Naive thymus-derived CD8-positive, alpha-beta T cell (primary cell): ENCODE results near the gene TRPV2. TPM values are rescaled to one million over a fixed set of nuclear protein-coding genes. Genes with fewer than 3 reads are reported as not detected.

ENCODE experiments used
- ATAC-seq, 2 donors: fragments of 150-1000 bp; cut with Tn5 transposase in 1 of 2; sonication (Bioruptor Pico), chemical (Tn5 transposase) in 1 of 2; 1 replicate in 1 of 2; 2 replicates in 1 of 2; pipeline ENCODE4 v1.10.0; 2021; ENCODE audit warnings: mild to moderate bottlenecking in 2 of 2, moderate library complexity in 2 of 2
- POLR2A ChIA-PET: fragments of 350-600 bp; sonication (Branson Sonifier 250); formaldehyde crosslinking; loops from one replicate; lab custom pipeline; 2021; ENCODE audit warnings: antibody characterized with exemption; lab: Charles Lee
- DNase-seq, 10 donors: peaks; one replicate each; pipeline versions ENCODE4 v3.0.0 to v3.0.0-alpha.2; 2020 to 2022
- H3K27ac Mint-ChIP-seq, 10 donors: one replicate each; pipeline ENCODE4 v1.8.0; 2020 to 2022; ENCODE audit warnings: mild to moderate bottlenecking in 10 of 10, mixed read lengths in 10 of 10, moderate library complexity in 4 of 10, inconsistent platforms in 1 of 10
- H3K27me3 Mint-ChIP-seq, 5 donors: one replicate each; pipeline ENCODE4 v1.8.0; 2021 to 2022; ENCODE audit warnings: mixed read lengths in 5 of 5
- H3K36me3 Mint-ChIP-seq, 3 donors: one replicate each; pipeline ENCODE4 v1.8.0; 2020 to 2022; ENCODE audit warnings: mixed read lengths in 3 of 3, mild to moderate bottlenecking in 2 of 3, inconsistent platforms in 1 of 3
- H3K4me1 Mint-ChIP-seq, 4 donors: one replicate each; pipeline ENCODE4 v1.8.0; 2021 to 2022; ENCODE audit warnings: mixed read lengths in 4 of 4
- H3K4me3 Mint-ChIP-seq, 10 donors: one replicate each; pipeline ENCODE4 v1.8.0; 2020 to 2022; ENCODE audit warnings: mild to moderate bottlenecking in 10 of 10, mixed read lengths in 10 of 10, moderate library complexity in 6 of 10, inconsistent platforms in 1 of 10
- H3K9me3 Mint-ChIP-seq, 9 donors: one replicate each; pipeline ENCODE4 v1.8.0; 2020 to 2022; ENCODE audit warnings: mixed read lengths in 9 of 9, mild to moderate bottlenecking in 3 of 9, inconsistent platforms in 1 of 9, moderate library complexity in 1 of 9
- polyA plus RNA-seq, 3 donors: library from polyadenylated mRNA; unstranded; fragments of 300-500 nt; fragmentation: Illumina TruSeq; gene quantifications; one replicate each; pipeline ENCODE4 v1.2.3, GENCODE V29; 2021
- total RNA-seq, 8 experiments: library from RNA in 2 of 8; stranded (reverse) in 2 of 8; gene quantifications; one replicate each; pipeline ENCODE4 v1.2.3 and lab custom pipeline; 2021 to 2026

The TRPV2 gene, protein sequence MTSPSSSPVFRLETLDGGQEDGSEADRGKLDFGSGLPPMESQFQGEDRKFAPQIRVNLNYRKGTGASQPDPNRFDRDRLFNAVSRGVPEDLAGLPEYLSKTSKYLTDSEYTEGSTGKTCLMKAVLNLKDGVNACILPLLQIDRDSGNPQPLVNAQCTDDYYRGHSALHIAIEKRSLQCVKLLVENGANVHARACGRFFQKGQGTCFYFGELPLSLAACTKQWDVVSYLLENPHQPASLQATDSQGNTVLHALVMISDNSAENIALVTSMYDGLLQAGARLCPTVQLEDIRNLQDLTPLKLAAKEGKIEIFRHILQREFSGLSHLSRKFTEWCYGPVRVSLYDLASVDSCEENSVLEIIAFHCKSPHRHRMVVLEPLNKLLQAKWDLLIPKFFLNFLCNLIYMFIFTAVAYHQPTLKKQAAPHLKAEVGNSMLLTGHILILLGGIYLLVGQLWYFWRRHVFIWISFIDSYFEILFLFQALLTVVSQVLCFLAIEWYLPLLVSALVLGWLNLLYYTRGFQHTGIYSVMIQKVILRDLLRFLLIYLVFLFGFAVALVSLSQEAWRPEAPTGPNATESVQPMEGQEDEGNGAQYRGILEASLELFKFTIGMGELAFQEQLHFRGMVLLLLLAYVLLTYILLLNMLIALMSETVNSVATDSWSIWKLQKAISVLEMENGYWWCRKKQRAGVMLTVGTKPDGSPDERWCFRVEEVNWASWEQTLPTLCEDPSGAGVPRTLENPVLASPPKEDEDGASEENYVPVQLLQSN
- total RNA-seq (10 to 100 TPM; 60.9 to 65.0 TPM), polyA plus RNA-seq (100 to 1,000 TPM in 1 of 3 donors, 10 to 100 TPM in 2; 87.0 to 109 (median 90.6) TPM), total RNA-seq (lab: John Stamatoyannopoulos, UW) (20.4 to 67.3 (median 60.9) reads per million in 6 experiments)

GRCh38 chr17:16415031-16415924 lies at the start of gene TRPV2:
Gene TRPV2 (plus strand): TSS chr17:16415571. CDS start chr17:16417669, 2,098 bp downstream.
- POLR2A ChIA-PET = interaction anchor here (0.5 to 4.5 kb wide), 17 partner anchors 12 to 199 kb away, joined by 3 to 58 read pairs (median 5); partner anchors contain the start of genes CENPV and UBB
- Mint-ChIP-seq H3K9me3 (no peaks in the 10 kb centered on the region), H3K4me3 (peak within 1 kb of the TSS; percentile 93 to 99 (median 98)), H3K27me3 (no peaks in the 10 kb centered on the region), H3K36me3 (peaks cover 0 to 31% (median 8%) of the 10 kb centered on the region in 3 donors), H3K27ac (peak within 1 kb of the TSS; percentile 98 to 100 (median 99)), H3K4me1 (peaks cover 12 to 53% (median 51%) of the 10 kb centered on the region in 4 donors)
- DNase-seq = peak; percentile 23 to 74 (median 52)
- ATAC-seq = peak; percentile 57 to 65

DNA sequence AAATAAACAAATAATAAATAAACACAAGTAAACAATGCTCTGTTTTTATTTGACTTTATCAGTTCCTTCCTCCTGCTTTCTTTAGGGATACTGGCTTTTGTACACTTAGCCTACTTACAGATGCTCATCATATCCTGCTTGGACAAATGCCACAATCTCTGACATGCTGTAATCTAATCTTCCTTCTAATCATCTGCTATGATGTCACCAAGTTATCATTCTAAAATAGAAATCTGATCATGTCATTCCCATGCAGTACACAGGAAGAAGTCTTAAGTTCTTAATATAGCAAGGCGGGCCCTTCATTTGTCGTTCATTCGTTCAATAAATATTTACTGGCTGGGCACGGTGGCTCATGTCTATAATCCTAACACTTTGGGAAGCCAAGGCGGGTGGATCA lies 43.6 kb upstream of the TRPV2 start:
- no peak for ATAC-seq
- peaks cover 0 to 6% (median 0%) of the 10 kb centered on the region in 5 donors for H3K27me3 Mint-ChIP-seq
- no peaks in the 10 kb centered on the region for H3K36me3 Mint-ChIP-seq
- H3K4me3 Mint-ChIP-seq = no peak overlapping the region
- POLR2A ChIA-PET = interaction anchor here (0.6 to 1.9 kb wide), 2 partner anchors 9 to 164 kb away, joined by 3 to 4 read pairs; partner anchors contain the start of gene UBB
- H3K9me3 Mint-ChIP-seq = no peaks in the 10 kb centered on the region
- no peak for DNase-seq
- H3K27ac Mint-ChIP-seq = no peak overlapping the region
- H3K4me1 Mint-ChIP-seq = no peaks in the 10 kb centered on the region

GRCh38 chr17:16374146-16374938 lies 41.0 kb upstream of the TRPV2 start:
- Mint-ChIP-seq H3K27ac (no peak overlapping the region), H3K9me3 (no peaks in the 10 kb centered on the region), H3K4me1 (no peaks in the 10 kb centered on the region), H3K27me3 (peaks cover 0 to 3% (median 0%) of the 10 kb centered on the region in 5 donors), H3K36me3 (no peaks in the 10 kb centered on the region), H3K4me3 (no peak overlapping the region)
- no peak for DNase-seq
- POLR2A ChIA-PET = no interaction called here
- ATAC-seq = no peak

- Mint-ChIP-seq H3K27me3 (peaks cover 0 to 4% (median 0%) of the 10 kb centered on the region in 5 donors), H3K36me3 (peaks cover 6 to 20% (median 18%) of the 10 kb centered on the region in 3 donors), H3K4me3 (no peak overlapping the region), H3K27ac (peak overlapping the region in 1 of 10 donors; percentile 46), H3K4me1 (peaks cover 14 to 25% (median 23%) of the 10 kb centered on the region in 4 donors), H3K9me3 (peaks cover 0 to 4% (median 0%) of the 10 kb centered on the region in 9 donors)
- POLR2A ChIA-PET = interaction anchor here (1.2 kb wide), 1 partner anchor 38 kb away, joined by 5 read pairs; the partner anchor contains the start of gene TRPV2
- DNase-seq (no peak), ATAC-seq (no peak)
Observed at GRCh38 chr17:16377941-16378341, 37.4 kb upstream of the TRPV2 start.

DNA sequence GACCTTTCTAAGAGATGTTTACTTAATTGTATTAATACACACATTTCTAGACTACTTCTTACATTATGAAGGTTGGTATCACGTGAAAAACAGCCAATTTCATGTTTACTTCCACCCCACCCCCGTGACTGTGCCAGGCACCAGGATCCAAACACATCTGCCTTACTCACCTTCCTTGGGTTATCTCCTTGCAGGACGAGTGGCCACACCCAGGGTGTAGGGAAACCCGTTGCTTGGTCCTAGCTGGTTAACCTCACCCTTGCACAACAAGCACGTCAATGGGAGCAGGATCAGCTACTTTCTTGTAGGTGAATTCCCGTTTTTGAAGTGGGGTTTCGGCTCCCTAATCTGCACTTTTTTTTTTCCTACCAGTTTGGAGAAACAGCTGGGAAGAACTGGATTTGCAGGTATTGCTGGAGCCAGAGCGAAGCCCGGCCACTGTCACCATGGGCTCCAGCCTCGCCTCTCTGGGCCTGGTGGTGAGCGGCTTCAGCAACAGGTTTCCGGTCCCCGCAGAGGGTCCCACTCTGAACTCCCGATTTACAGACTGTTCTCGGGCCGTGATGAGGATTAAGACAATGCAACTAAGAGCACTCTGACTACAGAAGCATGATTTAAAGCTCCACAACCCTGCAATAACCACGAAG lies 36.6 kb upstream of the TRPV2 start:
- DNase-seq (no peak), ATAC-seq (no peak)
- H3K36me3 Mint-ChIP-seq = peaks cover 6 to 27% (median 25%) of the 10 kb centered on the region in 3 donors
- POLR2A ChIA-PET = interaction anchor here (0.5 to 3.5 kb wide), 4 partner anchors 26 to 1245 kb away, joined by 3 to 30 read pairs (median 5); partner anchors contain the start of genes CENPV and TRPV2
- peaks cover 0 to 4% (median 0%) of the 10 kb centered on the region in 9 donors for H3K9me3 Mint-ChIP-seq
- peaks cover 14 to 34% (median 31%) of the 10 kb centered on the region in 4 donors for H3K4me1 Mint-ChIP-seq
- peak overlapping the region in 6 of 10 donors; percentile 37 to 80 (median 66) for H3K27ac Mint-ChIP-seq
- H3K27me3 Mint-ChIP-seq = peaks cover 0 to 4% (median 0%) of the 10 kb centered on the region in 5 donors
- H3K4me3 Mint-ChIP-seq = peak overlapping the region in 6 of 10 donors; percentile 22 to 42 (median 38)

- peaks cover 14 to 43% (median 40%) of the 10 kb centered on the region in 4 donors for H3K4me1 Mint-ChIP-seq
- H3K36me3 Mint-ChIP-seq = peaks cover 6 to 32% (median 25%) of the 10 kb centered on the region in 3 donors
- no peak overlapping the region for H3K4me3 Mint-ChIP-seq
- POLR2A ChIA-PET = interaction anchor here (0.5 to 3.5 kb wide), 4 partner anchors 15 to 39 kb away, joined by 3 to 30 read pairs (median 8); partner anchors contain the start of gene CENPV
- H3K27ac Mint-ChIP-seq = peak overlapping the region in 3 of 10 donors; percentile 6 to 37 (median 7)
- ATAC-seq (no peak), DNase-seq (no peak)
- peaks cover 0 to 4% (median 0%) of the 10 kb centered on the region in 5 donors for H3K27me3 Mint-ChIP-seq
- H3K9me3 Mint-ChIP-seq = peaks cover 0 to 4% (median 0%) of the 10 kb centered on the region in 9 donors
Observed at GRCh38 chr17:16379654-16380053, 35.7 kb upstream of the TRPV2 start.

- peaks cover 6 to 32% (median 25%) of the 10 kb centered on the region in 3 donors for H3K36me3 Mint-ChIP-seq
- POLR2A ChIA-PET = interaction anchor here (0.6 to 3.5 kb wide), 22 partner anchors 9 to 264 kb away, joined by 3 to 57 read pairs (median 4); partner anchors contain the start of genes CENPV, LRRC75A, NCOR1 and TRPV2
- ATAC-seq = peak; percentile 95 to 96
- DNase-seq = peak; percentile 86 to 98 (median 96)
- peak within 1 kb of the TSS; percentile 89 to 99 (median 92) for H3K4me3 Mint-ChIP-seq
- peaks cover 0 to 4% (median 0%) of the 10 kb centered on the region in 9 donors for H3K9me3 Mint-ChIP-seq
- H3K27me3 Mint-ChIP-seq = peaks cover 0 to 4% (median 0%) of the 10 kb centered on the region in 5 donors
- peaks cover 14 to 47% (median 44%) of the 10 kb centered on the region in 4 donors for H3K4me1 Mint-ChIP-seq
- H3K27ac Mint-ChIP-seq = peak within 1 kb of the TSS; percentile 96 to 100 (median 99)
Observed at GRCh38 chr17:16380640-16381495, 34.5 kb upstream of the TRPV2 start, which contains the start of gene UBB. Gene UBB (plus strand): TSS chr17:16381091. CDS start chr17:16381908, 817 bp downstream.

DNA sequence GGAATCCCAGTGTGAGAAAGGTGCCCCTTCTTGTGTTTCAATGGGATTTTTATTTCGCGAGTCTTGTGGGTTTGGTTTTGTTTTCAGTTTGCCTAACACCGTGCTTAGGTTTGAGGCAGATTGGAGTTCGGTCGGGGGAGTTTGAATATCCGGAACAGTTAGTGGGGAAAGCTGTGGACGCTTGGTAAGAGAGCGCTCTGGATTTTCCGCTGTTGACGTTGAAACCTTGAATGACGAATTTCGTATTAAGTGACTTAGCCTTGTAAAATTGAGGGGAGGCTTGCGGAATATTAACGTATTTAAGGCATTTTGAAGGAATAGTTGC lies 33.9 kb upstream of the TRPV2 start:
- ATAC-seq (peak; percentile 18 to 29), DNase-seq (no peak)
- peaks cover 0 to 4% (median 0%) of the 10 kb centered on the region in 9 donors for H3K9me3 Mint-ChIP-seq
- peaks cover 15 to 49% (median 46%) of the 10 kb centered on the region in 4 donors for H3K4me1 Mint-ChIP-seq
- POLR2A ChIA-PET = interaction anchor here (1.0 to 3.5 kb wide), 10 partner anchors 9 to 166 kb away, joined by 4 to 57 read pairs (median 14); partner anchors contain the start of genes CENPV, LRRC75A, NCOR1 and TRPV2
- H3K4me3 Mint-ChIP-seq = peak overlapping the region; percentile 89 to 99 (median 92)
- peaks cover 6 to 32% (median 25%) of the 10 kb centered on the region in 3 donors for H3K36me3 Mint-ChIP-seq
- H3K27me3 Mint-ChIP-seq = peaks cover 0 to 4% (median 0%) of the 10 kb centered on the region in 5 donors
- H3K27ac Mint-ChIP-seq = peak overlapping the region; percentile 96 to 100 (median 99)

DNA sequence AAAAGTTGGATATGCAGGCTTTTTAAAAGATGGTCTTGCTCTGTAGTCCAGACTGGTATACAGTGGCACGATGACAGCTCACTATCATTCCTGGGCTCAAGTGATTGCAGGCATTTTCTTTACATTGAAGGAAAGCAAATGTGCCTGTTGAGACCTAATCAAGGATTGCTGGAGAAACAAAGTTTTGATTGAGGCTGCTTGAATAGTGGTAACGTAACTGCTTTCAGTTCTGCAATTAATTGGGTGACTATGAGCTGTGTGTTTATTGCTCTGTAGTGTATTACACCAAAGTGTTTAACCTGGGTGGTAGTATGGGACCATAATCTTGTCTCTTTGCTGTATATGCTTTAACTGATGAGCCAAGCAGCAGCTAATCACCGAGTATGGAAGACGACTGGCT lies 32.2 kb upstream of the TRPV2 start:
- Mint-ChIP-seq H3K36me3 (peaks cover 6 to 32% (median 25%) of the 10 kb centered on the region in 3 donors), H3K9me3 (peaks cover 0 to 4% (median 0%) of the 10 kb centered on the region in 9 donors), H3K27me3 (peaks cover 0 to 4% (median 0%) of the 10 kb centered on the region in 5 donors), H3K4me3 (peak overlapping the region in 8 of 10 donors; percentile 9 to 99 (median 88)), H3K27ac (peak overlapping the region in 9 of 10 donors; percentile 5 to 85 (median 69)), H3K4me1 (peaks cover 20 to 58% (median 54%) of the 10 kb centered on the region in 4 donors)
- POLR2A ChIA-PET = interaction anchor here (0.6 to 3.3 kb wide), 2 partner anchors 9 to 32 kb away, joined by 3 to 57 read pairs; partner anchors contain the start of gene TRPV2
- no peak for DNase-seq
- no peak for ATAC-seq
